Trophoblast cell (in vitro differentiated cells and primary cell): ENCODE results near the gene ANAPC5.
"Not testable (repeated sequence)": the region's sequence is repeated elsewhere in the genome, so short reads cannot be mapped to it uniquely, and the experiment has no call there.

Experiments used
- DNase-seq, 2 donors: peaks; one replicate each; pipeline ENCODE4 v3.0.0-alpha.2; 2016
- H2AFZ ChIP-seq: 2 replicates; pipeline ENCODE4 v1.6.1; 2013; ENCODE audit warnings: low read length, moderate library complexity, mild to moderate bottlenecking; ENCODE audit not compliant: insufficient read depth, poor library complexity
- H2AK5ac ChIP-seq: 2 replicates; pipeline ENCODE4 v1.6.1; 2013; ENCODE audit warnings: mild to moderate bottlenecking, low read length
- H2BK120ac ChIP-seq: 2 replicates; pipeline ENCODE4 v1.6.1; 2013; ENCODE audit warnings: low read length, mild to moderate bottlenecking, moderate library complexity; ENCODE audit not compliant: insufficient read depth, poor library complexity
- H2BK12ac ChIP-seq: 2 replicates; pipeline ENCODE4 v1.6.1; 2013; ENCODE audit warnings: mild to moderate bottlenecking, low read length, moderate library complexity
- H2BK5ac ChIP-seq: 2 replicates; pipeline ENCODE4 v1.6.1; 2013; ENCODE audit warnings: low read length, low read depth, moderate library complexity, mild to moderate bottlenecking; ENCODE audit not compliant: poor library complexity
- H3K14ac ChIP-seq: 2 replicates; pipeline ENCODE4 v1.6.1; 2013; ENCODE audit warnings: mild to moderate bottlenecking, low read length
- H3K18ac ChIP-seq: 2 replicates; pipeline ENCODE4 v1.6.1; 2013; ENCODE audit warnings: mild to moderate bottlenecking, low read length
- H3K23ac ChIP-seq: 2 replicates; pipeline ENCODE4 v1.6.1; 2013; ENCODE audit warnings: low read length
- H3K27ac ChIP-seq: 2 replicates; pipeline ENCODE4 v1.5.1; 2013; ENCODE audit warnings: low read depth, mild to moderate bottlenecking, inconsistent platforms, low read length, moderate library complexity
- H3K27me3 ChIP-seq: 2 replicates; pipeline ENCODE4 v1.6.1; 2013; ENCODE audit warnings: inconsistent platforms, mild to moderate bottlenecking, low read length, moderate library complexity; ENCODE audit not compliant: insufficient read depth
- H3K36me3 ChIP-seq, 2 experiments: 1 replicate in 1 of 2; 2 replicates in 1 of 2; pipeline ENCODE4 v1.6.1; 2013; ENCODE audit warnings: low read length in 2 of 2, mild to moderate bottlenecking in 2 of 2, moderate library complexity in 1 of 2; ENCODE audit not compliant: insufficient read depth in 2 of 2, control insufficient read depth in 1 of 2
- H3K4ac ChIP-seq: 2 replicates; pipeline ENCODE4 v1.6.1; 2013; ENCODE audit warnings: low read depth, mild to moderate bottlenecking, low read length, moderate library complexity
- H3K4me1 ChIP-seq, 2 experiments: 1 replicate in 1 of 2; 2 replicates in 1 of 2; pipeline ENCODE4 v1.6.1; 2013; ENCODE audit warnings: low read length in 2 of 2, mild to moderate bottlenecking in 2 of 2, moderate library complexity in 1 of 2; ENCODE audit not compliant: insufficient read depth in 2 of 2, control insufficient read depth in 1 of 2
- H3K4me2 ChIP-seq: 2 replicates; pipeline ENCODE4 v1.6.1; 2013; ENCODE audit warnings: inconsistent platforms, mild to moderate bottlenecking, low read length, moderate library complexity
- H3K4me3 ChIP-seq: 2 replicates; pipeline ENCODE4 v1.5.1; 2013; ENCODE audit warnings: mild to moderate bottlenecking, low read depth, low read length, inconsistent platforms
- H3K79me1 ChIP-seq: one replicate; pipeline ENCODE4 v1.6.1; 2013; ENCODE audit warnings: low read length
- H3K79me2 ChIP-seq: 2 replicates; pipeline ENCODE4 v1.6.1; 2013; ENCODE audit warnings: low read length, mild to moderate bottlenecking; ENCODE audit not compliant: control insufficient read depth, insufficient read depth, poor library complexity
- H3K9ac ChIP-seq: 2 replicates; pipeline ENCODE4 v1.6.1; 2013; ENCODE audit warnings: mild to moderate bottlenecking, low read length
- H3K9me3 ChIP-seq: 2 replicates; pipeline ENCODE4 v1.6.1; 2013; ENCODE audit warnings: low read depth, mild to moderate bottlenecking, control low read depth, inconsistent platforms, low read length; ENCODE audit not compliant: insufficient read depth
- H4K12ac ChIP-seq: 2 replicates; pipeline ENCODE4 v1.6.1; 2013; ENCODE audit warnings: low read depth, mild to moderate bottlenecking, low read length, moderate library complexity
- H4K8ac ChIP-seq: 2 replicates; pipeline ENCODE4 v1.6.1; 2013; ENCODE audit warnings: low read depth, mild to moderate bottlenecking, low read length, moderate library complexity
- H4K91ac ChIP-seq: one replicate; pipeline ENCODE4 v1.6.1; 2013; ENCODE audit warnings: low read depth, mild to moderate bottlenecking, low read length, moderate library complexity
- WGBS: extraction: QIAGEN DNeasy Blood & Tissue Kit; methylation state at CpG from one replicate; pipeline ENCODE4 v1.1.7; 2013; ENCODE audit warnings: missing lambda C conversion rate; ENCODE audit not compliant: insufficient read length, insufficient coverage; ENCODE audit errors: extremely low coverage; 5-methylcytosine and 5-hydroxymethylcytosine counted together

ANAPC5 gene

GRCh38 chr12:121318121-121318520 lies 34.1 kb downstream of the ANAPC5 start:
- no peak for DNase-seq
- H3K27me3 ChIP-seq = no peaks in the 10 kb centered on the region

GRCh38 chr12:121314431-121314830 lies 37.8 kb downstream of the ANAPC5 start:
- no peak overlapping the region for H3K4ac ChIP-seq
- no peak overlapping the region for H2BK12ac ChIP-seq
- no peak overlapping the region for H3K27ac ChIP-seq
- no peaks in the 10 kb centered on the region for H3K79me2 ChIP-seq
- H3K79me1 ChIP-seq = no peaks in the 10 kb centered on the region
- H3K18ac ChIP-seq = no peak overlapping the region
- no peak overlapping the region for H3K4me3 ChIP-seq
- no peak overlapping the region for H2BK5ac ChIP-seq
- H3K9me3 ChIP-seq = no peaks in the 10 kb centered on the region
- H4K91ac ChIP-seq = no peak overlapping the region
- H3K4me2 ChIP-seq = no peak overlapping the region
- no peak overlapping the region for H4K8ac ChIP-seq
- no peaks in the 10 kb centered on the region for H3K27me3 ChIP-seq
- no peak overlapping the region for H3K23ac ChIP-seq
- H2AK5ac ChIP-seq = no peak overlapping the region
- H3K14ac ChIP-seq = no peak overlapping the region
- H4K12ac ChIP-seq = no peak overlapping the region
- no CpG with 5 or more reads among the region's 3 CpGs for WGBS
- H2BK120ac ChIP-seq = no peak overlapping the region
- H3K4me1 ChIP-seq = no peaks in the 10 kb centered on the region
- DNase-seq = no peak
- H2AFZ ChIP-seq = no peak overlapping the region
- H3K9ac ChIP-seq = no peak overlapping the region
- peaks cover 12 to 16% of the 10 kb centered on the region in 2 experiments for H3K36me3 ChIP-seq

More at GRCh38 chr12:121318121-121318520, 34.1 kb downstream of the ANAPC5 start:
- no peak overlapping the region for H3K23ac ChIP-seq
- H3K9ac ChIP-seq = no peak overlapping the region
- H3K4me1 ChIP-seq = no peaks in the 10 kb centered on the region
- WGBS = no CpG with 5 or more reads among the region's 11 CpGs
- H3K4me3 ChIP-seq = no peak overlapping the region
- H2AFZ ChIP-seq = no peak overlapping the region
- no peaks in the 10 kb centered on the region for H3K79me1 ChIP-seq
- no peak overlapping the region for H3K18ac ChIP-seq
- no peaks in the 10 kb centered on the region for H3K79me2 ChIP-seq
- no peak overlapping the region for H2BK12ac ChIP-seq
- H3K27ac ChIP-seq = no peak overlapping the region
- H2BK120ac ChIP-seq = no peak overlapping the region
- H4K8ac ChIP-seq = no peak overlapping the region
- H3K9me3 ChIP-seq = no peaks in the 10 kb centered on the region
- H3K14ac ChIP-seq = no peak overlapping the region
- peaks cover 8 to 16% of the 10 kb centered on the region in 2 experiments for H3K36me3 ChIP-seq
- H3K4me2 ChIP-seq = no peak overlapping the region
- no peak overlapping the region for H2AK5ac ChIP-seq
- no peak overlapping the region for H3K4ac ChIP-seq
- no peak overlapping the region for H4K91ac ChIP-seq
- no peak overlapping the region for H2BK5ac ChIP-seq
- no peak overlapping the region for H4K12ac ChIP-seq

GRCh38 chr12:121310231-121310630 lies 42.0 kb downstream of the ANAPC5 start:
- H2BK12ac ChIP-seq, H3K23ac ChIP-seq, H2BK120ac ChIP-seq, H3K9ac ChIP-seq, H3K4ac ChIP-seq, H3K79me1 ChIP-seq, H2AK5ac ChIP-seq, H2AFZ ChIP-seq, H3K18ac ChIP-seq, DNase-seq, H4K8ac ChIP-seq, H3K4me2 ChIP-seq, H3K4me1 ChIP-seq, H4K12ac ChIP-seq, H3K79me2 ChIP-seq, H2BK5ac ChIP-seq, H3K27me3 ChIP-seq, H3K14ac ChIP-seq, H4K91ac ChIP-seq, H3K4me3 ChIP-seq, H3K9me3 ChIP-seq, H3K27ac ChIP-seq: not testable (repeated sequence)
- WGBS = no CpG with 5 or more reads among the region's 1 CpG
- H3K36me3 ChIP-seq = peaks cover 10 to 14% of the 10 kb centered on the region in 2 experiments

- not testable (repeated sequence) for H2BK12ac ChIP-seq, H3K27ac ChIP-seq, H2AK5ac ChIP-seq, H3K9ac ChIP-seq, H3K4me3 ChIP-seq, H4K91ac ChIP-seq, H2BK5ac ChIP-seq, H3K4me2 ChIP-seq, H3K23ac ChIP-seq, H3K4me1 ChIP-seq, H4K8ac ChIP-seq, DNase-seq, H3K4ac ChIP-seq, H3K18ac ChIP-seq, H3K14ac ChIP-seq, H3K9me3 ChIP-seq, H2BK120ac ChIP-seq, H2AFZ ChIP-seq, H3K79me1 ChIP-seq, H3K27me3 ChIP-seq, H4K12ac ChIP-seq, H3K79me2 ChIP-seq
- WGBS = no CpG with 5 or more reads among the region's 8 CpGs
- H3K36me3 ChIP-seq = peaks cover 10 to 14% of the 10 kb centered on the region in 2 experiments
These were observed 44.8 kb downstream of the ANAPC5 start for GRCh38 chr12:121307397-121307796.
